Cortex of kidney (tissue), 1 donor: ENCODE results near the gene AEN.

Experiments used
- DNase-seq: peaks from one replicate; lab custom pipeline; 2025; lab: John Stamatoyannopoulos, UW

AEN gene, protein sequence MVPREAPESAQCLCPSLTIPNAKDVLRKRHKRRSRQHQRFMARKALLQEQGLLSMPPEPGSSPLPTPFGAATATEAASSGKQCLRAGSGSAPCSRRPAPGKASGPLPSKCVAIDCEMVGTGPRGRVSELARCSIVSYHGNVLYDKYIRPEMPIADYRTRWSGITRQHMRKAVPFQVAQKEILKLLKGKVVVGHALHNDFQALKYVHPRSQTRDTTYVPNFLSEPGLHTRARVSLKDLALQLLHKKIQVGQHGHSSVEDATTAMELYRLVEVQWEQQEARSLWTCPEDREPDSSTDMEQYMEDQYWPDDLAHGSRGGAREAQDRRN

DNA sequence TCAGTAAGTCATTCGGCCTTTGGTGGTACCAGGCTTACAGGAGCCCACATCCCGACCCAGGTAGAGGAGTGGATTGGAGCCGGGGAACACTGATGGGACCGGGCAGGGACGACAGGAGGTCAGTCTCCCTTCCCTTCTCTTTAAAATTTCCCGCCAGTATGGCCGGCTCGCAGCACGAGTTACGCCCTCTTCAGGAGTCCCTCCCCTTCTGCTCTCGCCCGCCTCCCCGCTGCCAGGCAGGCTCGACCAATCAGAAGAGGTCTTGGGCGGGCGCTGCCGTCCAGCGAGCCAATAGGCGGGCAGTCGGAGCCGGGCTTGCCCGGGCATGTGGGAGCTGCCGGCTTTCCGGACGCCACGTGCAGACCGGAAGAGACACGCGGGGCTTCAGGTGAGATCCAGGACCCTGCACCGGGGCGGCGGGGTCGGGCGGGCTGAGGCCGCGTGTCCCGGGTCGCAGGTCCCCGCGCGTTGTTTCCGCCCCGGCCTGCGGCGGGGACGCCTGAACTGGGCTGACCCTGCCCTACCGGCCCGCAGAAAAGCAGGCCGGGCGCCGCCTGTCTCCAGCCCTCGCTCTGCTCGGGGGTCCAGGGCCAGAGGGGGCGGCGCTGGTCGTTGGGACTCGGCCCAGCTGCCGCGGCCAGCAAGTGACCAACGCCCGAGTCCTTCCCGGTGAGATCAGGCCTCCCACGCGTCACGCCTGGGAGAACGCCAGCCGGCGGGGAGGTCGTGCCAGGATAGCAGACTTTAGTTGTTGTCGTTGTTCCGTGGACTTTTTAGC is at the start of gene AEN:
Gene AEN (plus strand): TSS at position 346 of the 778 bp plus-strand sequence. CDS start 4,870 bp downstream, outside the sequence.
- peak; percentile 74 for DNase-seq

DNA sequence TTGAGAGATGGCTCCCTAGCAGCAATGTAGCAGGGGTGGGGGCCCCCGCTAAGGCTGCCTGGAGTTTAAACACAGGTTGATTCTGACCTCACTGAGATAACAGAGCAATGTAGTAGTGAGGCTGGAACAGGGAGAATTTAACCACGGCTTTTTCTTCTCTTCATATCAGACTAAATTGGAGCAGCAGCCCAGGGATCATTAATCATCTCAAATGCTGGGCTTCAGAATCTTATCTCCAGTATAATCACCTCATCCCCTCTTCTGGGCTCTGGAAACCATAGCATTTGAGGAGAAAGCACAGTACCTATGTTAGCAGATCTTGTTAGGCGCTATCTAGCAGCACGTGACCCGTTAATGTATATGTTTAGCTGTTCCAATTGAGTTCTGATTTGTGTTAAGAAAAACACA is 49.3 kb upstream of the AEN start:
- DNase-seq: no peak

DNA sequence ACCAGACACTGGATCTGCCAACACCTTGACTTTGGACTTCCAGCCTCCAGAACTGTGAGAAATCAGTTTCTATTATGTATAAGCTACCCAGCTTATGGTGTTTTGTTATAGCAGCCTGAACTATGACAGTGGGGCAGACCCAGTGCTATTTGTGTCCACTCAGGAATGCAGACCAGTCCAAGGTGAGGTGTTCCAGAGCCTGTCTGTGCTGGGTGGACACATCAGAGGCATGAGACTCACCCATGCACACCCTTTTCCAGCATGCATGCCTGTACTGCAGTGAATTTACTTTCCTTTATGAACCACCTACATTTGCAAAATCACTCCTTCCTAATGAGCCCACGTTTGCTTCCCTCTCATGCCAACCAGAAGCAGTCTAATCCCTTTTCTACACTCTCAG is 47.1 kb upstream of the AEN start:
- DNase-seq: no peak

DNA sequence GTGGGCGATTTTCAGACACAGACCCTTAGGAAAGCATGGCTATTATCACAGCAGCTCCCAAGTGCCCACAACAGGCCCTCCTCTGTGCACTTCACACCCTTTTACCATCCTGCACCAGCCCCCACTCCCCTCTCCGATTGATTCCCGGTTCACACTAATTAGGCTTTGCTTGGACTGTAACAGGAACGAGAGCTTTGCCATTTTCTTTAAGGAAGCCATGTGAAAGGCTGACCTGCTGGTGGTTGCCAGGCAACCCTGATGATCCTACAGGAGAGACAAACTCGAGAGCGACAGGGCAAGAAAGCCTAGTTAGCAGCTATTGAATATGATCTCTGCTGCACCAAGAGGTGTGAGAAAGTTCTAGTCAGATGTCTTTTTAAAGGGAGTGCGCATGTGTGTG is 46.5 kb upstream of the AEN start:
- no peak for DNase-seq

DNA sequence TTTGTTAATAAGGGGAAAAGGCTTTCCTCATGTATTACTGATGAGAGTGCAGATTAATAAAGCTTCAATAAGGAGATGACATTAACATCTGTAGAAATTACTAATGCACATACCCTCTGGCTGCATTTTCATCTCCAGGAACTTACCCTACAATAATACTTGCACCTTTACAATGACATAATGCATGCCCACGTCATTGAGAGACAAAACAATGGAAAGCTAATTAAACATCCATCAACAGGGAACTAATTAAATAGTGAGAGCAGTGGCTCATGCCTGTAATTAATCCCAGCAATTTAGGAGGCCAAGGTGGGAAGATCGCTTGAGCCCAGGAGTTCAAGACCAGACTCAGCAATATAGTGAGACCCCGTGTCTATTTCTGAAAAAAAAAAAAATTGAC is 41.8 kb upstream of the AEN start:
- no peak for DNase-seq

DNA sequence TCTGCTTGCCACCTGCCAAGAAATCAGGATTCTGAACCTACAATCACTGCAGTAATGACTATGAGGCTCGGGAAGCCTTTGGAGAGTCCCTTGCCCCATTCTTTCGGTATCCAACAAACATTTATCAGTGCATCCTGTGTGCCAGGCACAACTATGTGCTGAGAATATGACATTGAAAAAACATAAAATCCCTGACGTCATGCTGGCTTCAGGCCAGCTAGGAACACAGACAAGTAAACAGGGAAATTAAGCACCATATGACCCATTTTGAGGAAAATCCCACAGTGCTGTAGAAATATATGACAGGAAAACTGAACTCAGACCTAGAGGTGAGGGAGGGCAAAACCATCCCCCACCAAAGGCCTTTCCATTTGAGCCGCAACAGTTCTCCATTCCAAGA is 40.6 kb upstream of the AEN start:
- DNase-seq: no peak

DNA sequence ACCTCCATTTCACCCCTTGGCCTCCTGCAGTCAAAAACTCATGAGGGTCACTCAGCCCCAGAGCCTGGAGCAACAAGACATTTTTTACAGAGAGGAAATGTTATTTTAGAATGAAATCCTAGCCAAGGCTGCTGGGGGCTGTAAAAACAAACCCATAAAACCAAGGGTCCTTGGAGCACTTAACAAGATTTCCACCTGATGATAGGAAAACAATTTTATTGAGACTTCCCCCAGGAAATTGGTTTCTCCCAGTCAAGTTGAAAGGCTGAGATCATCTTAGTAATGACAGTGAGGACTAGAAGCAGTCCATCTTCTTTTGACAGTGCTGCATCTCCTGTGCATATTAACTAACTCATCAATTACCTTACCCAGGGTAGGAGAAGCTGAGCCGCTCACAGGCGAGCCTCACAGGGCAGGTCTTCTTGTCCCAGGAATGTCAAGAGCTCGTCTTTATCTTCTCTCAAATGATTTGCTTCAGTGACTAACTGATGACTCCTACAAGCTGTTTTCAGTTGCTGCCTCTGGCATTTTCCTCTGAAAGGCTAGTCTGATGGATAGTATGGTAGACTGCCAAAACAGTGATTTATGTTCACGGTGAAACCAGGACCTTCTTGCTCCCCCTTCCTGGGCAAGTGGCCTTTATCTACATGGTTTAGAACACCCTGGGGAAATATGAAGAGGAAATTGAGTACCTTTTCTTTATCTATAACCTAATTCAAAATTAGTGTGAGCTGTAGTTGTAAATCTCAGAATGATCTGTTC is 34.6 kb upstream of the AEN start:
- DNase-seq: no peak

DNA sequence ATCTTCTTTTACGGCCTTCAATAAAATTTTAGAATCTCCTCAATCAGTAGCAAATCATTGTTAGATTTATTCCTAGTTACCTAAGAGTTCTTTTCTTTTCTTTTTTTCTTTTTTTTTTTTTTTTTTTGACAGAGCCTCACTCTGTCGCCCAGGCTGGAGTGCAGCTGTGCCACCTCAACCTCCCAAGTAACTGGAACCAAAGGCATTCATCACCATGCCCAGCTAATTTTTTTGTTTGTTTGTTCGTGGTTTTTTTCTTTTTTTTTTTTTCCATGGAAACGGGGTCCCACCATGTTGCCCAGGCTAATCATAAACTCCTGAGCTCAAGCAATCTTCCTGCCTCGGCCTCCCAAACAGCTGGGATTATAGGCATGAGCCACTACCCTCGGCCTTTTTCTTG is 30.4 kb upstream of the AEN start:
- no peak for DNase-seq

DNA sequence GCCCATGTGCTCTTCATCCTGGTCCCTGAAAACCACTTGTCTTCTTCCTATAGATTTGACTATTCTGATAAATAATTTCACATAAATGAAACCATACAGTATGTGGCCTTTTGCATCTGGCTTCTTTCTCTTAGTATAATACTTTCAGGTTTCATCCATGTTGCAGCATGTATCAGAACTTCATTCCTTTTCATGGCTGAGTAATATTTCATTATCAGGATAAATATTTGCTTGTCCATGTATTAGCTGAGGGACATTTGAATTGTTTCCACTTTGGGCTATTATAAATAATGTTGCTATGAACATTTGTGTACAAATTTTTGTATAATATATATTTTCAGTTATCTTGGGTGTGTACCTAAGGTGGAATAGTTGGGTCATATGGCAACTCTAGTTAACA is 29.8 kb upstream of the AEN start:
- DNase-seq: no peak

DNA sequence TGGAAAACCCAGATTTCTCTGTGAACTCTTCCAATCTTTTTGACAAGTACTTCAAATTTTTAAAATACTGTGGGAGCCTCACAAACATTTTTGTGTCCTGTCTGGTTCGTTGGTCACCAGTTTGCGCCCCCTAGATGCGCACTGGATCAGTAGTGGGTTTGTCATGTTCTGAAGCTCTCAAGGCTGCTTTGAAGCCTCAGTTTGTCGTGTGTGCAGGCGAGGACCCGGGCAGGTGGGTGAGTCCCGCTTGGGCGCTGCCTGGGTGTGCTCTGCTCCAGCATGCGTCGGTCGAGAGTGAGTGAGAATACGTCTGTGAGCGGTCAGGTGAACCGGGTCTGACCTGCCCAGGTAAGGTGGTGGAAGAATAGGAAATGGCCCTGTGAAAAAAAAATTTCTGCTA is 17.3 kb upstream of the AEN start:
- DNase-seq: no peak

DNA sequence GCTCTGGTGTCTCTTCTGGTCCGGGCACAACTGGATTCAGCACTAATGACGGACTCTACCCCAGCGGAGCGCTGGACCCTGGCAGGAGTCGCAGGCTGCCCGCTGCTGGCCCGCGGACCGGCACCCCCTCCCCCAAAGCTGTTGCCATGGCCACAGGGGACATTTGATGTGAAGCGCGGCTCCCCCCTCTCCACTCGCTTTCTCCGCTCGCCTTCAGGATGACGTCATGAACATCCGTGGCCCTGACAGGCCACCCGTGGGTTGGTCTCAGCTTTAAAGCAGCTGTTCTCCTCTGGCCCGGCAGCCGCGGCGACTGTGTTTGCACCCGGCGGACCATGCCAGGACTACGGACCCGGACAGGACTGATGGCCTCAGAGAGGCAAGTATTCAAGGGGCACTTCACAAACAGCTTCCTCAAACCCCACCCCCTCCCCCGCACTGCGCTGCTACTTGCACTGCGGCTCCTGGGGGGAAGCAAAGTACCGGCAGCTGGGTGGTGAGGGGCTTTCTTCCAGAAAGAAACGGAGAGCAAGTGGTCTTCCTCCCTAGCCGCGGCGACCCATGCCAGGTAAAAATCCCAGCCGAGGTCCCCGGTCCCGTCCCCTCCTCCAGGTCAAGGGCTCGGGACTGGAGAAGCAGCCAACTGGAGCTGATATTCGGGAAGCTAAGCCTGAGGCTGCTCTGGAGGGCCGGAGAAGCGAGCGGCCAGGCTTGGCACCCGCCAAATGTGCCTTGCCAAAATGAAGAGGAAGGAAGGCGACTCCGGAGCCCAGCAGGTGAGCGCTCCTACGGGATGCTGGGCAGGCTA is 16.6 kb upstream of the AEN start:
- DNase-seq: no peak

DNA sequence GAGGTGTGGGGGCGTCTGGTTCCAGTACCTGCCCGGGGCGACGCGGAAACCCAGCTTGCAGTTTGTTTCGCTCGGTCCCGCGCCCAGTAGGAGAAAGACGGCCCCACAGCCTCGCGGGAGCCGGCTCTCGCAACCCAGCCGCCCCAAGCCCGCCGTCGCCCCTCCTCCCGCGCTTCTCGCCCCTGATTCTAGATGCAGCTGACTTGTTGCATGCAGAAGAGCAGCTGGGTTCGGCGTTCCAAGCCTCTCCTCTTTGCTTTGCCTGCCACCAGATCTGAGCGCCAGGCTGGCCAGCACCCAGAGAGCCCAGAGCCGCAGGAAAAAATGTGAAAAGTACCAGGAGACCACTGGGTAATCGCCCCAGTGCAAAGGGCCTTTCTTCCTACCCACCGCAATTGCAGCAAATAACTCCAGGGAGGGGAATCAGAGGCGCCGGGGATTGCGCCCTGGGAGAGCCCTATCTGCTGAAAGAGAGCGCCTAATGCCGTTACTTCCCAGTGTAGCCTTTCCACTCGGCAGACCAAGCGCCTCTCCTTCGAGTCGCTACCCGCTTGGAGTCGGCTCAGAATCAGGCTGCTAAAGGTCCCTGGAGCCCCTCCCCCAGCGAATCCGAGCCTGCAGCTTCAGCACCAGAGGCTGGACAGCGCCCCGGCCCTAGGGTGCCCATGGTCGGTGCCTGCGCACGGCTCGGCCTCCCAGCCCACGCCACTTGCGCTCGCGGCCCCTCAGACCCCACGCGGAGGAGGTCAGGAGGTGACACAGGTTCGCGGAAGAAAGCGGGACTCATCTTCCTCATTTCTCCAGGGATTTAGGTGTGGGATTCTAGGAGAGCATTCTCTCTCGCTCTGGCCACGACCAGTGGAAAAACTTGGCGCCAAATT is 15.7 kb upstream of the AEN start:
- no peak for DNase-seq

DNA sequence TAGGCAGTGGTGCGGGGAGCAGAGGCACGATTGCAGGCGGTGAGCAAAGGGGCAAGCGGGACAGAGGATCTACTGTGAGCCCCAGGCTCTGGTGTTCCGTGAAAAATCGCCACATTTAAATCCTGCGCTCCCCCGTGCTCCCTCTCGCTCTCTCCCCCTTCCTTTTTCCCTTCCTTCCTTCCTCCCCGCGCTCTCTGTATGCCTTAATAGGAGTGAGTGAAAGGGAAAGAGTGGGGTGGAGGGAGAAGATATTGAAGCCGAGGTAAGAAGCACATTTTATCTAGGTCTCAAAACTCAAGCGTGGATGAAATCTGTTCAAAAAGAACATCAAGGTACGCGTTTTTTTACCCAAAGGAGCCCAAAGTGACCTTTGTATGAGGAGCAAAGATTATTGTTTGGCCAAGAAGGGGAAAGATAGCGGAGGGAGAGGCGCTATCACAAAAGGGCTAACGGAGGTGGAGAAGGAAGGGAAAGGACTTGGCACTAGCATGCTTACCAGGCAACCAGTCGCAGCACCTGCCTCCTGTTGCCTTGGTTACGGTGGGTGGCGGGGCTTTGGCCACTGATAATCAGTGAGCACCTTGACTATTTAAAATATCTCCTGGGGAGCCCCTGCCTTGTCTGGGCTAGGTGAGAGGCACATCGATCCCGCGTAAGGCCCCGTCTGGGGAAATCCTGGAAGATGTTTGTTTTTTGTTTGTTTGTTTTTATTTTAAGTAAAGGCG is 14.9 kb upstream of the AEN start:
- DNase-seq: no peak

DNA sequence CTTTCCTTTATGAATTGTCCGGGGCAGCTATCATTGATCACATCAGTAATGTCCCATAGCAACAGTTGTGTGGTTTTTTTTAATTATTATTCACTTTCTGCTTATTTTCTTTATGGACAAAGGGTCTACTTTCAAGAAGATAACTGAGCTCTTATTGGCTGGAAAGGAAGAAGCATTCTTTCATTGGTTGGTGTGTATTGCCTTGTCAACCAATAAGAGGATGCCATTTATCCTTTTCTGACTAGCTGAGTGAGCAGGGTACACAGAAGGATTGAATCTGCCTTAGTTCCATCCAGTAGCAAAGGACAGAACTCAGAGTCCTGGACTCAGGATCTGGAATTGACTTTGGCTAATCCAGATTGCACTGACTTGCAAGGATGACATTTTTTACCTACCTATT is 13.2 kb upstream of the AEN start:
- DNase-seq: no peak

DNA sequence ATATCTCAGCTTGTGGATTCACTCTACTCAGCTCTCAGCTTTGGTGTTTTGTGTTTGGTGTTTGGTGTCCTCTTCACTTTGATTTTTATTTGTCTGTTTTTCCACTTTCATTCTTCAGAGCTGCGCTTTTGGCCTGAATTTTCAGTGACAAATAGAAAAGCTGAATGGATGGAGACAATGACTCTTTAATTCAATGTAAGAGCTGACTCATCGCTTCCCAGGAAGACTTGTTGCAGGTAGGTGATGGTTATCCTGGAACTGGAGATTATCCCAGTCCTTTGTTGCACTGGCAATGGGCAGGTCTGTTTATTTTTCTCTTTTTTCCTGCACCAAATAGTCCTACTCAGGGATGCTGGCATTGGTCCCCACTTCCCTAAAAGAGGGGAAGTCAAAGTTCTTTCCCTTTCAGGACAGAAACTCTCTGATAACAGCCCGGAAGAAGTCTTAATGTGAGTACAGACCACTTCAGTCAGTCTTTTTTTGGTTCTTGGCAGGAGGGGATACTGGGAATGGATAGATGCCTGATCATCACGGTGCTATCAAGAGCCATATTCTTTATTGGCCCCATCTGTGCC is 12.4 kb upstream of the AEN start:
- no peak for DNase-seq

DNA sequence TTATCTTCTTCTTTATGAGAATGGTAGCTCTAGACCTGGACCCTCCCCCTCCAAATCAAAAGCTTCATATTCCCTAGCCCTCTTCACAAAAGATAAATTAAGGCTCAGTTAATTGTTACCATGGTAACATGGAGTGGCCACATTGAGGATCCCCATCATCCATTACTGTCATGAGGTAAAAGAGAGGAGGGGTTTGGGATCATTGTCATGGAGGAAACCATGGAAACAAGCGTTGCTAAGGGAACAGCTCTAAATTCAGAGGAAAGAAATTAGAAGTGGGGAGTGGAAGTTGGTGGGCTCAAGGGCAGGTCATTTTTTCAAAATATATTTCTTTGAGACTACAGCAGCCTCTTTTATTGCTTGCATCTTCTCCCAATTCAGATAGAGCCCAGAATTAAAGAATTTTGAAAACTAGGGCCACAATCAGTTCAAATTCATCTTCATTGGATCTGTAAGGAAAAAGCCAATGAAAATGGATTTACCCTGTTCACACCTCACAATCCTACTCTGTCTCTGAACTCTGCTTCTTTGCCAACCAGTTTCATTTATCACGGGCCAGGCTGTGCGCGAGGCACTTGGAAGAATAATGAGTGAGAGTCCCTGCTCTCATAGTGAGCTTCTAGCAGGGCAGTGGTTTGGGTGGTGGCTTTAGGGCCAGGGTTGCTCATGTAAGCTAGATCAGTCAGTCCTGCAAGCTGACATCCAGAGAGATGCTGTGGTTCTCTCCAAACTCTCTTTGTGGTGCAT is 11.6 kb upstream of the AEN start:
- DNase-seq: no peak

DNA sequence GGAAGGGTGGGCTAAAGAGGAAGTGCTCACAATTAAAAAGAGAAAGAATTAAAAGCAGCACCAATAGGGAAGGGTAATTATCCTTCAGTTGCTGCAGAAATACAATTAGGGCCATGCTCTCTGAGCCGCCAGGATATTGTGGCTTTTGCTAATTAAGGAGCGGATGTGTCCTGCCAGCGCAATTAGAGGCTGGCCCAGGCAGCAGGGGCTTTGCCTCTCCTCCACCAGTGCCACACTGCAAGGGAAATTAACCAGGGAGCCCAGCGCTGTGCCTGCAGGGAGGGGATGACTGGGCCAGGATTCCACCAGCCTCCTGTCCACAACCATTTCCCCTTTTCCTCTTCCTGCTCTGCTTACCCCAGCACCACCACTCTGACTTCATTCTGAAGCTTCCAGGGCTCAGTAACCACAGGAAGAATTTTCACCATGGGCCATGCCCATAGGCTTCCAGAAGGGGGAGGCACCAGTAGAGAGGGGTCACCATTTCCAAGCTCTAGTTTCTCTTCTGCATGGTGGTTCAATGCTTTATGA is 10.4 kb upstream of the AEN start:
- no peak for DNase-seq

DNA sequence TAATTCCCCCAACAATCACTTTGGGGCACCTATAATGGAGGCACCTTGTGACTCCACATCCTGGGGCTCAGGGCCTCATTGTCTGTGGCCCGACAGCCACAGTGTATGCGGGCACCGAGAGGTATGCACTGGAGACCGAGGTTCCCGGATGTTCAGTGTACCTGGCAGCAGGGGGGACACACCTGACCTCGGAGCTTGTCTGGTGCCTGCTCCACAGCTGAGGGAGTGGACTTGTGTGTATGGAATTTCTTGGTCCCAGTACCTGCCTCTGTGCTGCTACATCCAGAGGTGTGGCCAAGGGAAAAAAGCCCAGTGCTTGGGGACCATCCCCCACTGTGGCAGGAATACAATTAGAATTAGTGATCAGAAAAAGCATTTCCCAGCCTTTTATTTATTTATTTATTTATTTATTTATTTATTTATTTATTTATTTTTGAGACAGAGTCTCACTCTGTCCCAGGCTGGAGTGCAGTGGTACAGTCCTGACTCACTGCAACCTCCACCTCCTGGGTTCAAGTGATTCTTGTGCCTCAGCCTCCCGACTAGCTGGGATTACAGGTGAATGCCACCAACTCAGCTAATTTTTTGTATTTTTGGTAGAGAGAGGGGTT is 8.8 kb upstream of the AEN start:
- DNase-seq: no peak
